Femur (tissue), 1 donor: Measurements from ENCODE around the gene PDE8B.

Experiments
- DNase-seq: peaks from one replicate; pipeline ENCODE4 v3.0.0-alpha.2; 2017

Gene PDE8B

GRCh38 chr5:77418162-77418561 is 207.7 kb downstream of the PDE8B start:
- no peak for DNase-seq

- DNase-seq: no peak
These were observed 208.4 kb downstream of the PDE8B start for GRCh38 chr5:77418601-77419581.

GRCh38 chr5:77419644-77420582 is 209.4 kb downstream of the PDE8B start:
- no peak for DNase-seq

- no peak for DNase-seq
These were observed 210.5 kb downstream of the PDE8B start for GRCh38 chr5:77420940-77421339.

GRCh38 chr5:77423022-77423750 is 212.7 kb downstream of the PDE8B start:
- no peak for DNase-seq

- DNase-seq: no peak
These were observed 214.4 kb downstream of the PDE8B start for GRCh38 chr5:77424921-77425320.

- no peak for DNase-seq
These were observed 214.9 kb downstream of the PDE8B start for GRCh38 chr5:77425420-77425819.

- no peak for DNase-seq
These were observed 215.6 kb downstream of the PDE8B start for GRCh38 chr5:77425998-77426659.

- no peak for DNase-seq
These were observed 216.2 kb downstream of the PDE8B start for GRCh38 chr5:77426670-77427069.

- no peak for DNase-seq
These were observed 217.5 kb downstream of the PDE8B start for GRCh38 chr5:77427998-77428397.

- DNase-seq: no peak
These were observed 218.0 kb downstream of the PDE8B start for GRCh38 chr5:77428526-77428925.

GRCh38 chr5:77430726-77431125 is 220.2 kb downstream of the PDE8B start:
- no peak for DNase-seq

- no peak for DNase-seq
These were observed 220.8 kb downstream of the PDE8B start for GRCh38 chr5:77431286-77431685.

- no peak for DNase-seq
These were observed 221.2 kb downstream of the PDE8B start for GRCh38 chr5:77431719-77432118.

GRCh38 chr5:77437194-77437593 is 226.7 kb downstream of the PDE8B start:
- DNase-seq: no peak

GRCh38 chr5:77438071-77438470 is 227.6 kb downstream of the PDE8B start:
- DNase-seq: no peak

- DNase-seq: no peak
These were observed 233.2 kb downstream of the PDE8B start for GRCh38 chr5:77443670-77444069.

GRCh38 chr5:77444356-77444755 is 233.9 kb downstream of the PDE8B start:
- no peak for DNase-seq

- DNase-seq: no peak
These were observed 238.4 kb downstream of the PDE8B start for GRCh38 chr5:77448831-77449230.

- DNase-seq: no peak
These were observed 238.8 kb downstream of the PDE8B start for GRCh38 chr5:77449277-77449676.

GRCh38 chr5:77449981-77450380 is 239.5 kb downstream of the PDE8B start:
- DNase-seq: no peak

- DNase-seq: no peak
These were observed 241.9 kb downstream of the PDE8B start for GRCh38 chr5:77452351-77452750.
